Ishikawa (cell line): ENCODE results near the gene SGCE.

ENCODE experiments used
- CEBPB ChIP-seq: IDR thresholded peaks from 2 replicates; pipeline ENCODE4 v1.6.1; 2012
- CREB1 ChIP-seq: IDR thresholded peaks from 2 replicates; pipeline ENCODE4 v1.6.1; 2012; ENCODE audit warnings: low read depth
- EGR1 ChIP-seq: IDR thresholded peaks from 2 replicates; pipeline ENCODE4 v1.6.1; 2012
- EP300 ChIP-seq: IDR thresholded peaks from 2 replicates; pipeline ENCODE4 v1.6.1; 2012; ENCODE audit warnings: borderline replicate concordance
- FOXM1 ChIP-seq: IDR thresholded peaks from 2 replicates; pipeline ENCODE4 v1.6.1; 2012; ENCODE audit warnings: low read depth, borderline replicate concordance
- MAX ChIP-seq: IDR thresholded peaks from 2 replicates; pipeline ENCODE4 v1.6.1; 2012
- NFIC ChIP-seq: IDR thresholded peaks from 2 replicates; pipeline ENCODE4 v1.6.1; 2012
- RAD21 ChIP-seq: IDR thresholded peaks from 2 replicates; pipeline ENCODE4 v1.6.1; 2012; ENCODE audit warnings: low read depth
- REST ChIP-seq: IDR thresholded peaks from 2 replicates; pipeline ENCODE4 v1.6.1; 2012; ENCODE audit warnings: low read depth, mild to moderate bottlenecking
- TAF1 ChIP-seq: IDR thresholded peaks from 2 replicates; pipeline ENCODE4 v1.6.1; 2012; ENCODE audit warnings: low read depth, mild to moderate bottlenecking
- TCF12 ChIP-seq: IDR thresholded peaks from 2 replicates; pipeline ENCODE4 v1.6.1; 2012; ENCODE audit warnings: low read depth
- TEAD4 ChIP-seq: IDR thresholded peaks from 2 replicates; pipeline ENCODE4 v1.6.1; 2012
- USF1 ChIP-seq: IDR thresholded peaks from 2 replicates; pipeline ENCODE4 v1.6.1; 2012
- YY1 ChIP-seq: IDR thresholded peaks from 2 replicates; pipeline ENCODE4 v1.6.1; 2012; ENCODE audit warnings: low read depth
- ZBTB7A ChIP-seq: IDR thresholded peaks from 2 replicates; pipeline ENCODE4 v1.6.1; 2012; ENCODE audit warnings: low read depth

SGCE gene

GRCh38 chr7:94655848-94656657 lies at the start of gene SGCE:
Gene SGCE, minus strand, starts transcription at chr7:94656133. Its CDS starts 35 bp downstream, at chr7:94656098.
- TF ChIP-seq REST (no peak), ZBTB7A (no peak), RAD21 (peak; percentile 48; the same call in 1 of the 2 replicates), MAX (peak; percentile 88)

GRCh38 chr7:94701555-94701973 lies 45.6 kb upstream of the SGCE start:
- TF ChIP-seq CREB1 (no peak), MAX (no peak), RAD21 (no peak), TAF1 (no peak), EP300 (no peak)

GRCh38 chr7:94700926-94701554 lies 45.1 kb upstream of the SGCE start:
- TF ChIP-seq TCF12 (no peak), CEBPB (0 out of 2 replicates have a peak, but pooled peaks have one; percentile 24)

- TF ChIP-seq TAF1 (no peak), TEAD4 (no peak; the same call in 1 of the 2 replicates), NFIC (no peak), TCF12 (no peak), MAX (no peak), CREB1 (no peak), RAD21 (no peak), FOXM1 (no peak), REST (no peak), CEBPB (no peak), ZBTB7A (no peak), EP300 (no peak), USF1 (no peak), EGR1 (no peak), YY1 (no peak)
Observed at GRCh38 chr7:94698275-94698674, 42.3 kb upstream of the SGCE start.

- TF ChIP-seq EP300 = peak; percentile 37; the same call in 1 of the 2 replicates
- no peak for TF ChIP-seq ZBTB7A
- TF ChIP-seq TAF1 = no peak
- no peak for TF ChIP-seq TEAD4
- no peak for TF ChIP-seq EGR1
- TF ChIP-seq FOXM1 = no peak
- no peak for TF ChIP-seq RAD21
- no peak for TF ChIP-seq TCF12
- TF ChIP-seq CEBPB = peak; percentile 99
- TF ChIP-seq MAX = no peak; the same call in 1 of the 2 replicates
- TF ChIP-seq NFIC = peak; percentile 68
- TF ChIP-seq YY1 = no peak
- no peak for TF ChIP-seq USF1
- no peak for TF ChIP-seq CREB1
- no peak for TF ChIP-seq REST
Observed at GRCh38 chr7:94697035-94697974, 41.4 kb upstream of the SGCE start.
